ENCODE results near the gene SYT13.

GRCh38 chr11:45219411-45219810 is 66.7 kb downstream of the SYT13 start:
- TF ChIP-seq NR2C2 (IDR thresholded peaks at IDR 0.05; ENCODE audit: borderline replicate concordance, control insufficient read depth, insufficient read length, low read depth) = no peak
- no peak for TF ChIP-seq POLR2A (IDR thresholded peaks at IDR 0.05; ENCODE audit: low read depth, low read length)
- TF ChIP-seq TCF7 (IDR thresholded peaks at IDR 0.05; ENCODE audit: borderline replicate concordance) = no peak
- no peak for TF ChIP-seq EP300 (IDR thresholded peaks at IDR 0.05; ENCODE audit: borderline replicate concordance in 1 of 2, control insufficient read depth in 1 of 2, low read depth in 2 of 2, low read length in 2 of 2)
- no peak for TF ChIP-seq GABPA (IDR thresholded peaks at IDR 0.05; ENCODE audit: low read depth)
- no peak for TF ChIP-seq CTCF (IDR thresholded peaks at IDR 0.05 in 2 of 3, conservative IDR thresholded peaks at IDR 0.05 in 1 of 3; ENCODE audit: control insufficient read depth in 2 of 3, extremely low read depth in 1 of 3, insufficient read depth in 1 of 3, low read depth in 3 of 3, low read length in 3 of 3)
- no peak for TF ChIP-seq CREB1 (IDR thresholded peaks at IDR 0.05; ENCODE audit: low read depth)
- TF ChIP-seq BRCA1 (IDR thresholded peaks at IDR 0.05; ENCODE audit: low read depth, low read length) = no peak
- no peak for TF ChIP-seq SREBF2 (IDR thresholded peaks at IDR 0.05; ENCODE audit: low read length)
- TF ChIP-seq RAD21 (IDR thresholded peaks at IDR 0.05; ENCODE audit: insufficient read depth, low read depth, low read length) = no peak
- no peak for TF ChIP-seq HCFC1 (IDR thresholded peaks at IDR 0.05; ENCODE audit: low read length)
- no peak for TF ChIP-seq MAX (IDR thresholded peaks at IDR 0.05; ENCODE audit: low read depth, low read length)
- no peak for TF ChIP-seq POLR2AphosphoS2 (IDR thresholded peaks at IDR 0.05; ENCODE audit: low read depth, low read length)
- TF ChIP-seq EZH2 (IDR thresholded peaks at IDR 0.05; ENCODE audit: borderline replicate concordance, control insufficient read depth, low read depth, low read length) = no peak

Data from GM12878 (cell line).